ENCODE measurements around the gene ADAMTS1.

Gene ADAMTS1

DNA sequence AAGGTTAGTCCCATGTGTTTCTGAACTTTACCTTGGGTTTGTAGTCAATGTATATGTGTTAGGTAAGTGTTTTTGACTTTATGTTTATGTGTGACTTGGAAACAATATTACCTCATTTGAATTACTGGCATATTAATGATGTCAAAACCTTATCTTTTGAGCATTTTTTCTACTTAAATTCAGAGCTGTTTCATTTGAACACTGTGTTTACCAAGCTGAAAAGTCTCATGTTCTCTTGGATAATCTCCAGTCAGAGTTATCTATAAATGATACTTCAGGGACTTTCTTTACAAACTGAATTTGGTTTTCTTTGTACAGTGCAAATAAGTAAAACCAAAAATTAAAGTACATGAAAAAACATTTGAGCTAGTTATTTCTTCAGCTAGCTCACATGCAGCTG, 30.0 kb downstream of the ADAMTS1 start:
- no peaks in the 10 kb centered on the region for H3K27me3 ChIP-seq (replicated peaks; ENCODE audit: control insufficient read depth, insufficient read depth, low read length)
- no peak overlapping the region for H3K4me3 ChIP-seq (replicated peaks; ENCODE audit: low read depth, low read length)
- TF ChIP-seq, protein P1, sequence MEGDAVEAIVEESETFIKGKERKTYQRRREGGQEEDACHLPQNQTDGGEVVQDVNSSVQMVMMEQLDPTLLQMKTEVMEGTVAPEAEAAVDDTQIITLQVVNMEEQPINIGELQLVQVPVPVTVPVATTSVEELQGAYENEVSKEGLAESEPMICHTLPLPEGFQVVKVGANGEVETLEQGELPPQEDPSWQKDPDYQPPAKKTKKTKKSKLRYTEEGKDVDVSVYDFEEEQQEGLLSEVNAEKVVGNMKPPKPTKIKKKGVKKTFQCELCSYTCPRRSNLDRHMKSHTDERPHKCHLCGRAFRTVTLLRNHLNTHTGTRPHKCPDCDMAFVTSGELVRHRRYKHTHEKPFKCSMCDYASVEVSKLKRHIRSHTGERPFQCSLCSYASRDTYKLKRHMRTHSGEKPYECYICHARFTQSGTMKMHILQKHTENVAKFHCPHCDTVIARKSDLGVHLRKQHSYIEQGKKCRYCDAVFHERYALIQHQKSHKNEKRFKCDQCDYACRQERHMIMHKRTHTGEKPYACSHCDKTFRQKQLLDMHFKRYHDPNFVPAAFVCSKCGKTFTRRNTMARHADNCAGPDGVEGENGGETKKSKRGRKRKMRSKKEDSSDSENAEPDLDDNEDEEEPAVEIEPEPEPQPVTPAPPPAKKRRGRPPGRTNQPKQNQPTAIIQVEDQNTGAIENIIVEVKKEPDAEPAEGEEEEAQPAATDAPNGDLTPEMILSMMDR (IDR thresholded peaks at IDR 0.05; ENCODE audit: insufficient read depth, low read length, poor library complexity, severe bottlenecking): no peak
- no peak for DNase-seq (ENCODE audit: extremely low read depth, insufficient read length)
- no peaks in the 10 kb centered on the region for H3K36me3 ChIP-seq (ENCODE audit: control insufficient read depth, insufficient read depth, low read length)

DNA sequence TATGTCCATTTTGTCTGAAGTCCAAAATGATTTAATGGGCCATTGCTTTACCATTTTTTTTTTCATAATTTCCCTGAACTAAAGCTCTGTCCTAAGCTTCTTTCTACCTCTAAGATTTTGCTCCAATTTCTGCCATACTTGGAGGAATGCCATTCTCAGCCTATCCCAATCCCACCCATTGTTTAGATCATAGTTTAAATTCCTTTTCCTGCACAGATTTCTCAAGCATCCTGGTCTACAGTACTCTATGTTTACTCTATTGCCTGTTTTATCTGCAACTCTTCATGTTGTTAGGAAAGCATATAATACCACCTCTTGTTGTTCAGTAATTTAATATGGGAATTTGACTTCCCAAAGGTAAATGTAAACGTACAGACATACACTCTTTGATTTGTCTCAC, 30.8 kb downstream of the ADAMTS1 start:
- no peaks in the 10 kb centered on the region for H3K27me3 ChIP-seq (replicated peaks; ENCODE audit: control insufficient read depth, insufficient read depth, low read length)
- TF ChIP-seq, protein P1 (IDR thresholded peaks at IDR 0.05; ENCODE audit: insufficient read depth, low read length, poor library complexity, severe bottlenecking): no peak

GRCh38 chr21:26813426-26813998, 31.7 kb downstream of the ADAMTS1 start:
- TF ChIP-seq, protein P1 (IDR thresholded peaks at IDR 0.05; ENCODE audit: insufficient read depth, low read length, poor library complexity, severe bottlenecking): no peak
- Histone ChIP-seq H3K4me3 (replicated peaks; ENCODE audit: low read depth, low read length) (no peak overlapping the region), H3K27me3 (replicated peaks; ENCODE audit: control insufficient read depth, insufficient read depth, low read length) (no peaks in the 10 kb centered on the region), H3K36me3 (ENCODE audit: control insufficient read depth, insufficient read depth, low read length) (no peaks in the 10 kb centered on the region)
- no peak for DNase-seq (ENCODE audit: extremely low read depth, insufficient read length)

More for the DNA sequence above, 30.8 kb downstream of the ADAMTS1 start:
- Histone ChIP-seq H3K36me3 (ENCODE audit: control insufficient read depth, insufficient read depth, low read length) (no peaks in the 10 kb centered on the region), H3K4me3 (replicated peaks; ENCODE audit: low read depth, low read length) (no peak overlapping the region)
- no peak for DNase-seq (ENCODE audit: extremely low read depth, insufficient read length)

- no peak overlapping the region for H3K4me3 ChIP-seq (replicated peaks; ENCODE audit: low read depth, low read length)
- TF ChIP-seq, protein P1 (IDR thresholded peaks at IDR 0.05; ENCODE audit: insufficient read depth, low read length, poor library complexity, severe bottlenecking): no peak
- H3K27me3 ChIP-seq (replicated peaks; ENCODE audit: control insufficient read depth, insufficient read depth, low read length): no peaks in the 10 kb centered on the region
- DNase-seq (ENCODE audit: extremely low read depth, insufficient read length): no peak
- no peaks in the 10 kb centered on the region for H3K36me3 ChIP-seq (ENCODE audit: control insufficient read depth, insufficient read depth, low read length)
These were observed 33.0 kb downstream of the ADAMTS1 start for GRCh38 chr21:26812173-26812572.

DNA sequence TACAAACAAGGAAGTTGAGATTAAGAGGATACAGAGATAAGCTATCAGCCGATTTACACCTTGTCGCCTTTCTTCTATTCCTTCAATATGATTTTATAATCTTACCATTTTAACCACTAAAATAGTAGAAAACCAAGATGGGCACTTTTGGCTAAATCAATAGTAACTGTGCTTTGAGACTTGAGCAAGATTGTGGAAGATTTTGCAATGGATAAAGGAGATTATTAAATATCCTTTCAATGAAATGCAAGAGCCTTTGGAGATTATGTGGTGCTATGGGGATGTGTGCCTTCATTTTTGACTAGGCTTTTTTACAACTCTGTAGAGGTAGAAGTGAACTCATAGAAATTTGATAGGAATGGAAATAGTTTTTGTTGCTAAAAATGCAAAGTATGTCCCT, 33.7 kb downstream of the ADAMTS1 start:
- no peak for DNase-seq (ENCODE audit: extremely low read depth, insufficient read length)

More for the DNA sequence above, 33.7 kb downstream of the ADAMTS1 start:
- no peak overlapping the region for H3K4me3 ChIP-seq (replicated peaks; ENCODE audit: low read depth, low read length)
- H3K36me3 ChIP-seq (ENCODE audit: control insufficient read depth, insufficient read depth, low read length): no peaks in the 10 kb centered on the region
- TF ChIP-seq, protein P1 (IDR thresholded peaks at IDR 0.05; ENCODE audit: insufficient read depth, low read length, poor library complexity, severe bottlenecking): no peak
- no peaks in the 10 kb centered on the region for H3K27me3 ChIP-seq (replicated peaks; ENCODE audit: control insufficient read depth, insufficient read depth, low read length)
